NCI-H510A (cell line): ENCODE measurements around the gene RALGAPB.

Experiments used
- DNase-seq: peaks from one replicate; lab custom pipeline; 2025; lab: John Stamatoyannopoulos, UW

Gene RALGAPB

GRCh38 chr20:38612751-38613515, 140.3 kb downstream of the RALGAPB start:
- no peak for DNase-seq

DNA sequence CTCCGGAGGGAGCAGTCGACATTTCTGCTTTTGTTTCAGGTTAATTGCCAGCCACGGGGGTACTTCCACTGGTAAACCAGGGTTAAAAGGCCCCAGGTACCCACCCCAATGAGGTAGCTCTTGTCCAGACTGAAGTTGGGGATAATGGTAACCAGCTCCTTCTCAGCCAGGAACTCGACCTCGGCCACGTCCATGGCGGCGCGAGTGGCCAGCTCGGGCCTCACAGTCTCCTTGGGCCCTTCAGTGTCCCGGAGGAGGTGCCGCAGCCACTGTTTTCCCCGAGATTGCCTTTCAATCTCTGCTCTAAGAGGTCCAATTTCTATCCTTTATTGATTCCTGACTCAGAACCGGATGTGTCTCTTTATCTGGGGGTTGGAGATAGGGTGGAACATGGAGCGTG, 142.6 kb downstream of the RALGAPB start:
- DNase-seq = no peak

GRCh38 chr20:38616457-38616856, 143.8 kb downstream of the RALGAPB start:
- no peak for DNase-seq

DNA sequence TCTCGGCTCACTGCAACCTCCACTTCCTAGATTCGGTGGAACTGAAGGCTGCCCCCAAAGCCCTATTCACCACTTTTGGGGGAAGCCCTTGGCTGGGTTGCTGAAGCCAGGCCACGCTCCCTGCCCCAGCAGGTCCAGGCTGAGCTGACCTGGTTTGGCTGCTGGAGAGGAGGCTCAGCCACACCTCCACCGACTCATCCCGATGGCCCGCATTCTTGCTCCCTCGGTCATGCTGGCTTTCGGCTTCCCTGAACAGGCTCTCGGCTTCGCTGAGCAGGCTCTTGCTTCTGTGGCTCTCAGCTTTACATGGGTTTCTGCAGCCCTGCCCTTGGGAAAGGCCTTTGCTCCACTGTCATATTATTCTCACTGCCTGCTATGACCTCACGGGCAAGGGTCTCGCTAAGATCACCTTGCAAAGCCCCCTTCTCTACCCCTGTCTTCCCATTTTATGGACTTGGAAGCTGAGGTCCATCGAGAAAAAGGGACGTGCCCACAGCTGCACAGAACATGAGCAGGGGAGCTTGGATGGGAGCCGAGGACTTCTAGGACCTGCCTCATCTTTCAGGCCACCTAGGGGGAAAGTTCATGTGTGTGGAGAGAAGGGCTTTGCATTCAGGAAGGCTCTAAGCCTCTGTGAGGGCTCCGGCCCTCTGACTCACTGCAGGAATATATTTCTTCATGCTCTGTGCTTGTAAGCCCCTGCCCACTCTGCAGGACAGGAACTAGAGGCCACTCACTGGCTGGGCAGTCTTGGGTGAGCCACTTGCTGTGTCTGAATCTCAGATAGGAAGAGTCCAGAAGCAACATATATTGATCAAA, 144.6 kb downstream of the RALGAPB start:
- no peak for DNase-seq

- no peak for DNase-seq
These were observed 145.2 kb downstream of the RALGAPB start for GRCh38 chr20:38617830-38618196.

DNA sequence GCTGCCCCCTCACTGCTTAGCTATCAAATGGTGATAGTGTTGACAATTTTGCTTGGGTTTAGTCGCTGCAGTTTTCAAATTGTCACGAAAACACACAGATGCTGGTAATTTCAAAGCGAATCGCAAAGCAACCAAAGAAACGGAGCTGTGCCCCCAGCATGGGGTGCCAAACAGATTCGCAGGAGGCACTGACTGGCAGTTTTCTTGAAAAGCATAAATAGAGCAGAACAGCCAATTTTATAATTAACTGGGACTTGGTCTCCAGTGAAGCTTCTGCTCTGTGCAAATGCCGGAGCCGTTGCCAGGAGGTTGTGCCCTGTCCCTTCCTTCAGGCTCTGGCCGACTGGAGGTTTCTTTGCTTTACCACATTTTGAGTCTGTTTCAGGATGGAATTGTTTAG, 147.8 kb downstream of the RALGAPB start:
- no peak for DNase-seq

DNA sequence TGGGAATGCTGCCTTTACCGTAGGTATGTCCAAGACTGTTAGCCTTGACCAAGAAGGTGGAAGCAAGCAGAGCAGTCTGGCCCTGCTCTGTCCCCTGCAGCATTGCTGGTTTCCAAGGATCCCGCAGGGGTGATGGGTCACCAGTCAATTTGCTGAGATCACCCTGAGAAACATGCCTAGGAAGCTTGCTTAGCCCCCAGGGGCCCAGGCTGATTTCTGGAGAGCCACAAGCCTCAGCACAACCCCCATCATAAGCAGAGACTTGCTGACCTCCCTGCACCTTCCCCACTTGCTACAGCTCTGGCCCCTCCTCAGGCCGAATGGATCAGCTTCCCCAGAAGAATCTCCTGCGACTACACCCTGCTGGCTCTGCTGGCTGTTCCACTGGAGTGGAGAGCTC, 150.4 kb downstream of the RALGAPB start:
- no peak for DNase-seq

- DNase-seq = no peak
These were observed 151.4 kb downstream of the RALGAPB start for GRCh38 chr20:38624084-38624483.

GRCh38 chr20:38625896-38626295, 153.3 kb downstream of the RALGAPB start:
- DNase-seq = no peak

- DNase-seq = no peak
These were observed 154.4 kb downstream of the RALGAPB start for GRCh38 chr20:38626921-38627659.
